GM13977 (cell line): ENCODE data around the gene ATXN1.

Source experiments
- DNase-seq: peaks from one replicate; pipeline ENCODE4 v3.0.0; 2012; ENCODE audit warnings: low spot score
- CTCF ChIP-seq: IDR thresholded peaks from 2 replicates; pipeline ENCODE4 v1.5.1; 2012; ENCODE audit warnings: mild to moderate bottlenecking, control low read depth; ENCODE audit not compliant: insufficient read depth; ENCODE audit errors: extremely low read depth, missing control alignments
- in situ Hi-C: fragments of 300-500 bp; cut with MboI; formaldehyde crosslinking; loops from one replicate; pipeline ENCODE4 v1.12.0; 2022; ENCODE audit warnings: low sequenced_read_pairs, low pct_unique_long_range_greater_than_20kb, mixed read lengths, inconsistent platforms; ENCODE audit not compliant: unreplicated experiment

The ATXN1 gene

GRCh38 chr6:16505711-16506357, 255.4 kb downstream of the ATXN1 start:
- in situ Hi-C loops, result no loop called here
- no peak for TF ChIP-seq CTCF
- no peak for DNase-seq

- DNase-seq, result no peak
- in situ Hi-C loops, result no loop called here
- no peak for TF ChIP-seq CTCF
These were observed 256.7 kb downstream of the ATXN1 start for GRCh38 chr6:16504609-16505008.

- no peak for DNase-seq
- no peak for TF ChIP-seq CTCF
- in situ Hi-C loops, result no loop called here
These were observed 257.3 kb downstream of the ATXN1 start for GRCh38 chr6:16503970-16504415.

DNA sequence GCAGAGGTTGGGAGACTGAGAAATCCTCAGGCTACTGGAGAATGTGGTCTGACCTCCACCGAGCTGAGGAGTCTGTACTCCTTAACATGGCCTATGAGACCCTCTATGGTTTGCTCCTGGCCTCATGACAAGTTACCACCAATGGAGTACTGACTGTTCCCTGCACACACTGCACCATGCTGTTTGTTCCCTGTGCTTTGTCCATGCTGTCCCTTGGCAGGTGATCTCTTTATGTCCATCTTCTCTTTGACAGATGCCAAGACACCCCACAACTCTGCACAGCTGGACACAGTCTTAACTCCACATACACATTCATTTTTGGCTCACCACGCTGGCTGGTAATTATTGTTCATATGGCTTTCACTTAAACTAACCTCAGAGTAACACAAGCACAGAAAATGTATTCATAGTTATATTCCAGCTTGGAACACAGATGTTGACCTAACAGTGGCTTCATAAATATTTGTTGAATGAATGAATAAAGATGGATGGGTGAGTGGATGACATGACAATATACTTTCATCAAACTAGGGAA, 258.0 kb downstream of the ATXN1 start:
- DNase-seq, result no peak
- no peak for TF ChIP-seq CTCF
- in situ Hi-C loops, result no loop called here

- TF ChIP-seq CTCF, result no peak
- in situ Hi-C loops, result no loop called here
- DNase-seq, result no peak
These were observed 262.3 kb downstream of the ATXN1 start for GRCh38 chr6:16498957-16499356.

GRCh38 chr6:16498237-16498636, 263.0 kb downstream of the ATXN1 start:
- no peak for TF ChIP-seq CTCF
- in situ Hi-C loops, result no loop called here
- no peak for DNase-seq
